Hematopoietic multipotent progenitor cell treated with erythropoietin and hydrocortisone succinate and interleukin-3 and kit ligand, for 8 days (in vitro differentiated cells): ENCODE results near the gene MRPS22.
A peak's percentile ranks its signal among the peaks of the same experiment; 100 is the strongest.
"Not testable (repeated sequence)": the region's sequence is repeated elsewhere in the genome, so short reads cannot be mapped to it uniquely, and the experiment has no call there.

Experiments
- DNase-seq: peaks from one replicate; pipeline ENCODE4 v3.0.0-alpha.2; 2015

MRPS22 gene

GRCh38 chr3:139312959-139313358 is 30.9 kb upstream of the MRPS22 start:
- peak; percentile 9 for DNase-seq

GRCh38 chr3:139313921-139314320 is 29.9 kb upstream of the MRPS22 start:
- no peak for DNase-seq

GRCh38 chr3:139317215-139317614 is 26.6 kb upstream of the MRPS22 start:
- no peak for DNase-seq

- DNase-seq, result no peak
Measured at GRCh38 chr3:139317660-139318430, 26.0 kb upstream of the MRPS22 start.

GRCh38 chr3:139318431-139318816 is 25.4 kb upstream of the MRPS22 start:
- no peak for DNase-seq

GRCh38 chr3:139318826-139319225 is 25.0 kb upstream of the MRPS22 start:
- DNase-seq, result no peak

- DNase-seq, result peak; percentile 38
Measured at GRCh38 chr3:139319428-139320402, 24.1 kb upstream of the MRPS22 start.

- DNase-seq, result no peak
Measured at GRCh38 chr3:139320551-139321309, 23.1 kb upstream of the MRPS22 start.

- DNase-seq, result no peak
Measured at GRCh38 chr3:139322346-139322745, 21.5 kb upstream of the MRPS22 start.

- no peak for DNase-seq
Measured at GRCh38 chr3:139323146-139323545, 20.7 kb upstream of the MRPS22 start.

- no peak for DNase-seq
Measured at GRCh38 chr3:139324456-139324855, 19.4 kb upstream of the MRPS22 start.

- DNase-seq, result no peak
Measured at GRCh38 chr3:139325551-139325950, 18.3 kb upstream of the MRPS22 start.

- DNase-seq, result no peak
Measured at GRCh38 chr3:139326131-139326530, 17.7 kb upstream of the MRPS22 start.

- DNase-seq, result no peak
Measured at GRCh38 chr3:139326707-139327106, 17.1 kb upstream of the MRPS22 start.

- DNase-seq, result no peak
Measured at GRCh38 chr3:139327231-139327630, 16.6 kb upstream of the MRPS22 start.

GRCh38 chr3:139327861-139328260 is 16.0 kb upstream of the MRPS22 start:
- no peak for DNase-seq

- no peak for DNase-seq
Measured at GRCh38 chr3:139328356-139328755, 15.5 kb upstream of the MRPS22 start.

- peak; percentile 87 for DNase-seq
Measured at GRCh38 chr3:139329364-139329850, 14.4 kb upstream of the MRPS22 start.

- no peak for DNase-seq
Measured at GRCh38 chr3:139332092-139332491, 11.7 kb upstream of the MRPS22 start.

GRCh38 chr3:139334675-139335074 is 9.1 kb upstream of the MRPS22 start:
- not testable (repeated sequence) for DNase-seq

GRCh38 chr3:139338405-139338804 is 5.4 kb upstream of the MRPS22 start:
- no peak for DNase-seq

GRCh38 chr3:139339219-139339906 is 4.5 kb upstream of the MRPS22 start:
- DNase-seq, result peak; percentile 90
